Measurements from ENCODE around the gene ADORA1.

The ADORA1 gene

DNA sequence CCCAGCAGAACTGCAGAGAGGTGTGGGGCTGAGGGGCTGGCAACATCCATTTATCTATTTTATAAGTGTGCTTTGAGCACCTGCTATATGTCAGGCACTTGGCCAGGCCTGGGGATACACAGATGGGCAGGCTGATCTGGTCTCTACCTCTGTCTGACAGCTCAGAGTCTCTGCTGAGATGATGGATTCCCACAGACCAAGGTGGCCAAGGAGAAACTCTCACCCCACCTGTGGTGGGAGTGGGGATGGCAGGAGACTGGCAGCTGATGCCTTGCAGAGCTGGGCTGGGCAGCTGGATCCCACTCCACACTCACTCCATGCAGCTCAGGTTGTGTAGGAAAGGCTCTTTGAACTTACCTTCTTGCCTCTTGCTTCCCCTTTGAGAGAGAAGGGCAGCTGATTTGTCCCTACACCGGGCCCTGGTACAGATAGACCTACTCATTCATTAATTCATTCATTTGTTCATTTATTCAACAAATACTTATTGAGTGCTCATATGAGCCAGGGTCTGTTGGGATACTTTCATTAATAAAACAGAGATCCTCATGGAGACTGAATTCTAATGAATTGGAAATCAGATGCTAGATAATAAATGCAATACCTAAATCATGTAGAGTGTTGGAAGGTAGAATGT, 9.0 kb downstream of the ADORA1 start:
- Histone ChIP-seq H3K4me3 (ENCODE audit: insufficient read depth in 1 of 2, low read depth in 1 of 2, low read length in 2 of 2) (no peak overlapping the region), H3K27ac (ENCODE audit: low read length, poor library complexity, severe bottlenecking) (no peak overlapping the region), H3K27me3 (ENCODE audit: control insufficient read depth in 1 of 2, insufficient read depth in 1 of 2, low read length in 2 of 2) (peaks cover 0 to 3% of the 10 kb centered on the region in 2 experiments), H3K4ac (ENCODE audit: low read depth in 1 of 2, low read length in 2 of 2) (no peak overlapping the region), H4K8ac (ENCODE audit: low read length) (no peak overlapping the region), H3K79me1 (replicated peaks; ENCODE audit: low read length, poor library complexity, severe bottlenecking) (peaks cover 37% of the 10 kb centered on the region), H3K4me2 (ENCODE audit: low read length, poor library complexity, severe bottlenecking) (no peak overlapping the region), H2AK5ac (ENCODE audit: low read length, severe bottlenecking) (peak overlapping the region; percentile 8), H4K91ac (ENCODE audit: low read length) (no peak overlapping the region), H3K9me3 (ENCODE audit: control insufficient read depth, low read length) (no peaks in the 10 kb centered on the region), H3K18ac (ENCODE audit: low read depth in 1 of 2, low read length in 2 of 2) (no peak overlapping the region), H2BK120ac (ENCODE audit: low read depth, low read length) (no peak overlapping the region), H3K23ac (ENCODE audit: low read length in 2 of 2) (no peak overlapping the region), H2BK5ac (ENCODE audit: low read depth, low read length, poor library complexity, severe bottlenecking) (no peak overlapping the region), H3K9ac (ENCODE audit: low read length) (no peak overlapping the region), H2BK12ac (ENCODE audit: low read length in 2 of 2) (no peak overlapping the region), H2AFZ (ENCODE audit: low read depth, low read length) (no peak overlapping the region), H3K4me1 (ENCODE audit: control insufficient read depth, insufficient read depth, low read depth, low read length) (peaks cover 41% of the 10 kb centered on the region), H3K36me3 (ENCODE audit: control insufficient read depth in 1 of 2, insufficient read depth in 2 of 2, low read depth in 1 of 2, low read length in 2 of 2) (peaks cover 11 to 26% of the 10 kb centered on the region in 2 experiments), H2BK15ac (ENCODE audit: low read depth, poor library complexity, severe bottlenecking) (no peak overlapping the region), H3K14ac (ENCODE audit: low read length in 2 of 2) (no peak overlapping the region)
- 71% methylated on average over 1 of the region's 1 CpG for WGBS
- no peak for DNase-seq

DNA sequence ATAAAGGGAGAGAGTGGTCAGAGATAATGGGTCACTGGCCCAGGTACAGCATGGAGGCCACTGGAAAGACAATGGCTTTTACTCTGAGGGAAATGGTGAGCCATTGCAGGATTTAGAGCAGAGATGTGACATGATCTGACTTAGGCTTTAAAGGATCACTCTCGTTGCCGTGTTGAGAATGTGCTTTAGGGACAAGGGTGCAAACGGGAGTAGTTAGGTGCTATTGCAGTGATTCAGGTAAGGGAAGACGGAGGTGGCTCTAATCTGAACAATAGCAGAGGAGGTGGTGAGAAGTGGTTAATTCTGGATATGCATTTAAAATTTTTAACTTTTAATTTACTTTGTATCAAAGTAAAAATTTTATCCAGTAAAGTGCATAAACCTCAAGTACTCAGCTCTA, 9.8 kb downstream of the ADORA1 start:
- Histone ChIP-seq H3K4me2 (ENCODE audit: low read length, poor library complexity, severe bottlenecking) (no peak overlapping the region), H2AFZ (ENCODE audit: low read depth, low read length) (no peak overlapping the region), H4K8ac (ENCODE audit: low read length) (no peak overlapping the region), H3K18ac (ENCODE audit: low read depth in 1 of 2, low read length in 2 of 2) (no peak overlapping the region), H3K23ac (ENCODE audit: low read length in 2 of 2) (no peak overlapping the region), H3K4ac (ENCODE audit: low read depth in 1 of 2, low read length in 2 of 2) (no peak overlapping the region), H2BK120ac (ENCODE audit: low read depth, low read length) (no peak overlapping the region), H3K4me1 (ENCODE audit: control insufficient read depth, insufficient read depth, low read depth, low read length) (peaks cover 36% of the 10 kb centered on the region), H3K27me3 (ENCODE audit: control insufficient read depth in 1 of 2, insufficient read depth in 1 of 2, low read length in 2 of 2) (peaks cover 0 to 3% of the 10 kb centered on the region in 2 experiments), H2BK5ac (ENCODE audit: low read depth, low read length, poor library complexity, severe bottlenecking) (no peak overlapping the region), H3K27ac (ENCODE audit: low read length, poor library complexity, severe bottlenecking) (no peak overlapping the region), H3K9ac (ENCODE audit: low read length) (no peak overlapping the region), H2BK15ac (ENCODE audit: low read depth, poor library complexity, severe bottlenecking) (no peak overlapping the region), H3K4me3 (ENCODE audit: insufficient read depth in 1 of 2, low read depth in 1 of 2, low read length in 2 of 2) (no peak overlapping the region), H4K91ac (ENCODE audit: low read length) (no peak overlapping the region), H2AK5ac (ENCODE audit: low read length, severe bottlenecking) (no peak overlapping the region), H3K9me3 (ENCODE audit: control insufficient read depth, low read length) (no peaks in the 10 kb centered on the region), H3K79me1 (replicated peaks; ENCODE audit: low read length, poor library complexity, severe bottlenecking) (peaks cover 40% of the 10 kb centered on the region), H3K14ac (ENCODE audit: low read length in 2 of 2) (no peak overlapping the region), H3K36me3 (ENCODE audit: control insufficient read depth in 1 of 2, insufficient read depth in 2 of 2, low read depth in 1 of 2, low read length in 2 of 2) (peaks cover 16 to 29% of the 10 kb centered on the region in 2 experiments), H2BK12ac (ENCODE audit: low read length in 2 of 2) (no peak overlapping the region)
- 97% methylated on average over 3 of the region's 4 CpGs for WGBS
- DNase-seq = no peak

DNA sequence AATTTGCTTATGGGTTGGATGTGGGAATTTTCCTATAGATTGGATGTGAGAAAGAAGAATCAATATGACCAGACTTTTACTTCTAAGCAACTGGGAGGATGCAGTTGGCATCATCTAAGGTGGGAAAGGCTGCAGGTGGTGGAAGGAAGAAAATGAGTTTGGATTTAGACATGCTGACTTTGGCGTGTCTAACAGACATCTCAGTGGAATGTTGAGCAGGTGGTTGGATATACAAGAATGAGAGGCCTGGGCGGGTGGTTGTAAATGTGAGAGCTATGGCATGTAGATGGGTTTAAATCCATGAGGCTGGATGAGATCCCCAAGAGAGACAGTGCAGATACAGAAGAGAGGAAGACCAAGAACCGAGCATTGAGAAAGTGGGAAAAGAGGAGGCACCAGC, 10.5 kb downstream of the ADORA1 start:
- Histone ChIP-seq H3K4me2 (ENCODE audit: low read length, poor library complexity, severe bottlenecking) (no peak overlapping the region), H3K18ac (ENCODE audit: low read depth in 1 of 2, low read length in 2 of 2) (no peak overlapping the region), H2BK15ac (ENCODE audit: low read depth, poor library complexity, severe bottlenecking) (no peak overlapping the region), H3K4me3 (ENCODE audit: insufficient read depth in 1 of 2, low read depth in 1 of 2, low read length in 2 of 2) (no peak overlapping the region), H3K23ac (ENCODE audit: low read length in 2 of 2) (no peak overlapping the region), H3K79me1 (replicated peaks; ENCODE audit: low read length, poor library complexity, severe bottlenecking) (peaks cover 44% of the 10 kb centered on the region), H2BK5ac (ENCODE audit: low read depth, low read length, poor library complexity, severe bottlenecking) (no peak overlapping the region), H2AFZ (ENCODE audit: low read depth, low read length) (no peak overlapping the region), H3K9me3 (ENCODE audit: control insufficient read depth, low read length) (no peaks in the 10 kb centered on the region), H3K4me1 (ENCODE audit: control insufficient read depth, insufficient read depth, low read depth, low read length) (peaks cover 39% of the 10 kb centered on the region), H3K4ac (ENCODE audit: low read depth in 1 of 2, low read length in 2 of 2) (no peak overlapping the region), H2BK120ac (ENCODE audit: low read depth, low read length) (no peak overlapping the region), H3K14ac (ENCODE audit: low read length in 2 of 2) (no peak overlapping the region), H4K8ac (ENCODE audit: low read length) (no peak overlapping the region), H3K36me3 (ENCODE audit: control insufficient read depth in 1 of 2, insufficient read depth in 2 of 2, low read depth in 1 of 2, low read length in 2 of 2) (peaks cover 23 to 36% of the 10 kb centered on the region in 2 experiments), H3K9ac (ENCODE audit: low read length) (no peak overlapping the region), H4K91ac (ENCODE audit: low read length) (no peak overlapping the region), H2BK12ac (ENCODE audit: low read length in 2 of 2) (no peak overlapping the region), H2AK5ac (ENCODE audit: low read length, severe bottlenecking) (no peak overlapping the region), H3K27ac (ENCODE audit: low read length, poor library complexity, severe bottlenecking) (no peak overlapping the region), H3K27me3 (ENCODE audit: control insufficient read depth in 1 of 2, insufficient read depth in 1 of 2, low read length in 2 of 2) (peaks cover 0 to 3% of the 10 kb centered on the region in 2 experiments)
- no peak for DNase-seq
- WGBS = 94% methylated on average over 3 of the region's 3 CpGs

DNA sequence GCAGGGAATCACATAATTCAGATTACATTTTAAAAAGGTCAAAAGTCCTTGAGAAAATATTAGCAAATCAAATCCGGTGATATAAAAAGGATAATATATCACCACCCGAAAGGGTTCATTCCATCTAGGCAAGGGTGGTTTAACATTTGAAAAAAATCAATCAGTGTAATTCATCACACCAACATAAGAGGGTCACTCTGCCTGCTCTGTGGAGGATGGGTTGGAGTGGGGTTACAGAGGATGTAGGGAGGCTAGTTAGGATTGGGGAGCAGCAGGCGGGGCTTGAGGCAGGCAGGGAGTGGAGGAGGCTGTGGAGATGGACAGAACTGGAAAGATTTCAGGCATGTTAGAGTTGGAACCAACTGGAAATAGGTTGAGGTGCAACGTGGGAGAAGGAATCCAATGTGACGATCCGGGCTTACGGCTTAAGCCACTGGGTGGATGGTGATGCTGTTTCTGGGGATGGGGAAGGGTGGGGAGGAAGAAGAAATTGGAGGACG, 12.5 kb downstream of the ADORA1 start:
- no peak overlapping the region for H3K27ac ChIP-seq (ENCODE audit: low read length, poor library complexity, severe bottlenecking)
- H3K9ac ChIP-seq (ENCODE audit: low read length) = no peak overlapping the region
- H3K4ac ChIP-seq (ENCODE audit: low read depth in 1 of 2, low read length in 2 of 2) = no peak overlapping the region
- no peak overlapping the region for H3K18ac ChIP-seq (ENCODE audit: low read depth in 1 of 2, low read length in 2 of 2)
- H3K27me3 ChIP-seq (ENCODE audit: control insufficient read depth in 1 of 2, insufficient read depth in 1 of 2, low read length in 2 of 2) = peaks cover 0 to 3% of the 10 kb centered on the region in 2 experiments
- H2AFZ ChIP-seq (ENCODE audit: low read depth, low read length) = no peak overlapping the region
- no peak overlapping the region for H3K4me2 ChIP-seq (ENCODE audit: low read length, poor library complexity, severe bottlenecking)
- no peak overlapping the region for H3K4me3 ChIP-seq (ENCODE audit: insufficient read depth in 1 of 2, low read depth in 1 of 2, low read length in 2 of 2)
- H2AK5ac ChIP-seq (ENCODE audit: low read length, severe bottlenecking) = no peak overlapping the region
- H2BK120ac ChIP-seq (ENCODE audit: low read depth, low read length) = no peak overlapping the region
- peaks cover 33% of the 10 kb centered on the region for H3K4me1 ChIP-seq (ENCODE audit: control insufficient read depth, insufficient read depth, low read depth, low read length)
- no peak overlapping the region for H2BK15ac ChIP-seq (ENCODE audit: low read depth, poor library complexity, severe bottlenecking)
- peaks cover 23 to 37% of the 10 kb centered on the region in 2 experiments for H3K36me3 ChIP-seq (ENCODE audit: control insufficient read depth in 1 of 2, insufficient read depth in 2 of 2, low read depth in 1 of 2, low read length in 2 of 2)
- no peak overlapping the region for H3K23ac ChIP-seq (ENCODE audit: low read length in 2 of 2)
- no peak overlapping the region for H3K14ac ChIP-seq (ENCODE audit: low read length in 2 of 2)
- peaks cover 42% of the 10 kb centered on the region for H3K79me1 ChIP-seq (replicated peaks; ENCODE audit: low read length, poor library complexity, severe bottlenecking)
- H3K9me3 ChIP-seq (ENCODE audit: control insufficient read depth, low read length) = no peaks in the 10 kb centered on the region
- WGBS = 87% methylated on average over 5 of the region's 8 CpGs
- H2BK5ac ChIP-seq (ENCODE audit: low read depth, low read length, poor library complexity, severe bottlenecking) = no peak overlapping the region
- no peak for DNase-seq
- H4K91ac ChIP-seq (ENCODE audit: low read length) = peak overlapping the region; percentile 34
- no peak overlapping the region for H2BK12ac ChIP-seq (ENCODE audit: low read length in 2 of 2)
- H4K8ac ChIP-seq (ENCODE audit: low read length) = no peak overlapping the region
